ENCODE results near the gene SLC9A7. TPM values are rescaled to one million over a fixed set of nuclear protein-coding genes. Genes with fewer than 3 reads are reported as not detected.

The SLC9A7 gene
- total and polyA plus RNA-seq, 2 donors (not counting 3 experiments of a cell fraction or from before 2014, with no cell fraction given) = 4.6 to 7.5 TPM

- H3K4me3 ChIP-seq (replicated peaks in 1 of 3; ENCODE audit: insufficient read depth in 1 of 3, low read depth in 1 of 3, low read length in 3 of 3) = no peak overlapping the region
- no peaks in the 10 kb centered on the region for H3K9me3 ChIP-seq (replicated peaks; ENCODE audit: control insufficient read depth, insufficient read depth, low read length)
- no TSS peak for BruUV-seq (replicated peaks)
- H3K79me2 ChIP-seq (ENCODE audit: control insufficient read depth, insufficient read depth, low read length) = peaks cover 28% of the 10 kb centered on the region
- dilution Hi-C loops (cut with MboI; ENCODE audit: extremely low pct_ligation_motif_present, low sequenced_read_pairs) (no loop called here), intact Hi-C loops (cut with micrococcal nuclease) (loop anchor here (10.0 kb wide), 2 partner anchors 205 to 545 kb away; partner anchors contain the start of gene SLC9A7)
- no peak overlapping the region for H3K9ac ChIP-seq (replicated peaks; ENCODE audit: extremely low read depth, insufficient read depth, low read length)
- POLR2A ChIA-PET = no interaction called here
- no peaks in the 10 kb centered on the region for H3K27me3 ChIP-seq (ENCODE audit: control insufficient read depth in 2 of 2, insufficient read depth in 2 of 2, low read length in 2 of 2)
- H2AFZ ChIP-seq (ENCODE audit: low read depth, low read length) = no peak overlapping the region
- H3K4me2 ChIP-seq (ENCODE audit: insufficient read depth, low read length) = no peak overlapping the region
- no peak overlapping the region for H3K27ac ChIP-seq (ENCODE audit: insufficient read depth, low read depth, low read length)
- TF ChIP-seq FOS (IDR thresholded peaks at IDR 0.05; ENCODE audit: borderline replicate concordance, insufficient read depth, low read length) (no peak), POLR2A (IDR thresholded peaks at IDR 0.05; ENCODE audit: low read depth, low read length) (no peak), MYC (IDR thresholded peaks at IDR 0.05; ENCODE audit: low read depth, low read length) (no peak), MAX (IDR thresholded peaks at IDR 0.05; ENCODE audit: insufficient read depth, insufficient read length) (no peak), GATA2 (IDR thresholded peaks at IDR 0.05; ENCODE audit: insufficient read depth, insufficient read length, low read depth, low read length) (no peak), CTCF (IDR thresholded peaks at IDR 0.05; ENCODE audit: extremely low read depth in 1 of 2, insufficient read depth in 1 of 2, low read depth in 1 of 2, low read length in 2 of 2) (no peak), JUN (IDR thresholded peaks at IDR 0.05; ENCODE audit: borderline replicate concordance, insufficient read depth, insufficient read length, low read depth) (no peak), POLR2AphosphoS5 (IDR thresholded peaks at IDR 0.05; ENCODE audit: insufficient read depth, low read depth, low read length) (no peak)
- H3K4me1 ChIP-seq (ENCODE audit: control insufficient read depth, extremely low read depth, insufficient read depth, low read length) = peaks cover 13% of the 10 kb centered on the region
- no peaks in the 10 kb centered on the region for H3K36me3 ChIP-seq (ENCODE audit: control insufficient read depth in 2 of 2, extremely low read depth in 1 of 2, insufficient read depth in 2 of 2, low read length in 2 of 2)
- DNase-seq (ENCODE audit: low read depth, low spot score) = no peak
- CTCF ChIA-PET = no interaction called here
- H3K9me1 ChIP-seq (replicated peaks; ENCODE audit: control insufficient read depth, extremely low read depth, insufficient read depth, low read length) = no peaks in the 10 kb centered on the region
- no peaks in the 10 kb centered on the region for H4K20me1 ChIP-seq (replicated peaks; ENCODE audit: control insufficient read depth, extremely low read depth, insufficient read depth, low read length)
- no peak for FAIRE-seq
Observed at GRCh38 chrX:46549914-46550313, 209.0 kb downstream of the SLC9A7 start.

Small RNA genes within 50 kb of the gene (small RNA-seq; reads per million reads assigned to genes)
- gene RF00017 (ENCODE audit: insufficient read depth, insufficient read length, low read depth, low replicate concordance) = not detected

Other genes with a start within 250 kb of the SLC9A7 start
- 5.7 and 6.7 TPM in 2 replicates for gene ZNF674, start 213.7 kb downstream of the SLC9A7 start, total RNA-seq
- gene ZNF674, start 213.7 kb downstream of the SLC9A7 start, polyA plus RNA-seq = 2.3 and 2.5 TPM in 2 replicates
- 9.8 and 11.2 TPM in 2 replicates for gene CHST7, start 185.4 kb downstream of the SLC9A7 start, total RNA-seq
- 4.5 and 5.2 TPM in 2 replicates for gene CHST7, start 185.4 kb downstream of the SLC9A7 start, polyA plus RNA-seq
- gene RP2, start 77.9 kb upstream of the SLC9A7 start, total RNA-seq = 18.7 and 20.5 TPM in 2 replicates
- gene RP2, start 77.9 kb upstream of the SLC9A7 start, polyA plus RNA-seq = 5.9 and 7.4 TPM in 2 replicates
- gene JADE3, start 153.3 kb upstream of the SLC9A7 start, total RNA-seq = 16.3 and 18.4 TPM in 2 replicates
- gene JADE3, start 153.3 kb upstream of the SLC9A7 start, polyA plus RNA-seq = 3.7 and 4.9 TPM in 2 replicates